Large intestine (tissue), 3 donors: ENCODE measurements around the gene FAM180A. TPM values are rescaled to one million over a fixed set of nuclear protein-coding genes. Genes with fewer than 3 reads are reported as not detected.

ENCODE experiments used
- DNase-seq, 2 donors: peaks; one replicate each; pipeline versions ENCODE4 v3.0.0 to v3.0.0-alpha.2; 2013
- H3K27ac ChIP-seq: one replicate; pipeline ENCODE4 v1.5.1; 2013; ENCODE audit warnings: low read length
- H3K27me3 ChIP-seq: 2 replicates; pipeline ENCODE4 v1.6.1; 2013; ENCODE audit warnings: low read length; ENCODE audit not compliant: control insufficient read depth, insufficient read depth
- H3K36me3 ChIP-seq: 2 replicates; pipeline ENCODE4 v1.6.1; 2013; ENCODE audit warnings: low read length; ENCODE audit not compliant: control insufficient read depth, insufficient read depth
- H3K4me1 ChIP-seq: one replicate; pipeline ENCODE4 v1.6.1; 2013; ENCODE audit warnings: low read length; ENCODE audit not compliant: control insufficient read depth, insufficient read depth
- H3K4me3 ChIP-seq: one replicate; pipeline ENCODE4 v1.5.1; 2013; ENCODE audit warnings: low read length
- H3K9me3 ChIP-seq: one replicate; pipeline ENCODE4 v1.6.1; 2013; ENCODE audit warnings: mild to moderate bottlenecking, low read depth, low read length, moderate library complexity; ENCODE audit not compliant: control insufficient read depth
- WGBS: methylation state at CpG from one replicate; pipeline ENCODE4 v1.1.5; 2013; ENCODE audit warnings: low lambda C conversion rate; ENCODE audit not compliant: insufficient coverage; 5-methylcytosine and 5-hydroxymethylcytosine counted together
- polyA plus RNA-seq: library from polyadenylated mRNA; unstranded; fragments of 120-200 nt; gene quantifications from one replicate; pipeline ENCODE4 v1.2.1, GENCODE V29; 2013

The FAM180A gene
- polyA plus RNA-seq, 1 donor, result not detected

DNA sequence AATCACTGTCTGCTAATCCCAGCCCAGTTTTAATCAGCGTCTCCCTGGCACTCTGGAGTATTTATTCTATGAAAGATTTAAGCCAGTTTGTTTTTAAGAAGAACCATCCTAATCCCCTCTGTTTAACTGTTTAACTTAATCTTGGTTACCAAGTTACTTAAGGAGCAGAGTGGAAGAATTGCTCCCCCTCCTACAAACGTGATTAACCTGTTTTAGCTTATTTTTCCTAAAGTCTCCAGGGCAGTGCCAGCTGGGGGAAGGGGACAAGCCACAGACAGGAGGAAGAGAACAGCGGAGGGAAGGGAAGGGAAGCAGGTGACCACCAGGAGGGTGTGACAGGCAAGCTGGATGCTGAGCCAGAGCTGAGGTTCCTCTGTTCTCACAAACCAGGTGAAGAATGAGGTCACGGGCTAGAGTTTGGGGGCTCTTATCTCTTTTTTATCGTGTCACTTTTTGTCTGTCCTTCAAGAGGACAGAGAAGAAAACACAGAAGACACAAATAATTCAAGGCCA, 22.3 kb downstream of the FAM180A start:
- Histone ChIP-seq H3K4me1 (no peaks in the 10 kb centered on the region), H3K4me3 (no peak overlapping the region), H3K27ac (no peak overlapping the region), H3K36me3 (no peaks in the 10 kb centered on the region), H3K27me3 (peaks cover 3% of the 10 kb centered on the region), H3K9me3 (peaks cover 2% of the 10 kb centered on the region)
- DNase-seq, result no peak
- no CpG with 5 or more reads among the region's 5 CpGs for WGBS

DNA sequence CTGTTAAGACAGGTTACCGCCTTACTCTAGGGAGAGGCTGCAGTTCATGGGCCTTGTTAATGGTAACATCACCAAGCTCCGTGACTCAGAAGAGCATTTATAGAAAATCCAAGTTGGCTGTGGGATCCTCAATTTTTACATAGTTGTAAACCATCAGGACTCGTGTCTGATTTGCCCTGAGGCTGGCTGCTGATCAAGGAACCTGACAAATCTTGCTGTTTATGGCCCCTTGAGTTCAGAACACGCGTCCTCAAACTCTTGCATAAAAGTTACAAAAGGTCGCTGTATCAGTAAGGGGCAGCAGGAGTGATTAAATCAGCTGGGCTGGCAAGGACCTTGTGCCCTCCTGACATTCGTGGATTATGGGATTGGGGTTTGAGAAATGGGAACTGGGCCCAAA, 25.2 kb downstream of the FAM180A start:
- Histone ChIP-seq H3K27ac (no peak overlapping the region), H3K4me3 (no peak overlapping the region), H3K27me3 (peaks cover 3% of the 10 kb centered on the region), H3K36me3 (no peaks in the 10 kb centered on the region), H3K9me3 (peaks cover 2% of the 10 kb centered on the region), H3K4me1 (no peaks in the 10 kb centered on the region)
- DNase-seq, result no peak
- WGBS, result 67% methylated on average over 1 of the region's 7 CpGs

DNA sequence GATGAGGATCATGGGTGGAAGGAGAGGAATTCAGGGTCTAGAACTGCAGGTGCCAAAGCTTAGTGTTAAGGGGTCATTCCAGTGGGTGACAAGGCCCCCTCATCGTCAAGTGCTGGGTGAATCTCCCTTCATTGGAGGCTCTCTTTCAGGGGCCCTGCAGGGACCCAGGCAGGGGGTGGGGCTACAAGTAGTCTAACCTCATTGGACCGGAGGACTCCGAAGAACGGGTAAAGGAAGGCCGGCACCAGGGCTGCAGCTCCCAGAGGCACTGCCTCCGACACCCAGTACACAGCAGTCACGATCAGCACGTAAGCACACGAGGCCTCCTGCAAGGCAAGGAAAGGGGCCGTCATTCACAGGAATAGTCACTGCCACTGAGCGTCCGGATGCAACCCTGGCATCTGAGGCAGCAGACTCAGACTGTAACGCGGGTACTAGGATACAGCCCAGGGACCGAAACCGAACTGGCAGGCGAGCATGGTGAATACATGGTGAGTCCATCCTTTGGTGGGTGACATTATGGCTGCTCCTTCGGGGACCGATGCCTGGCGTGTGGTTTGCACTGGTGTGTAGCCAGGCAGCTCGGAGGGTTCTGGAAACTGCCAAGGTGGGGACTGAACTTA, 27.3 kb downstream of the FAM180A start:
- H3K27me3 ChIP-seq, result peaks cover 3% of the 10 kb centered on the region
- no peaks in the 10 kb centered on the region for H3K9me3 ChIP-seq
- no peaks in the 10 kb centered on the region for H3K4me1 ChIP-seq
- no peak for DNase-seq
- 100% methylated on average over 1 of the region's 21 CpGs for WGBS
- no peaks in the 10 kb centered on the region for H3K36me3 ChIP-seq
- no peak overlapping the region for H3K4me3 ChIP-seq
- H3K27ac ChIP-seq, result no peak overlapping the region

DNA sequence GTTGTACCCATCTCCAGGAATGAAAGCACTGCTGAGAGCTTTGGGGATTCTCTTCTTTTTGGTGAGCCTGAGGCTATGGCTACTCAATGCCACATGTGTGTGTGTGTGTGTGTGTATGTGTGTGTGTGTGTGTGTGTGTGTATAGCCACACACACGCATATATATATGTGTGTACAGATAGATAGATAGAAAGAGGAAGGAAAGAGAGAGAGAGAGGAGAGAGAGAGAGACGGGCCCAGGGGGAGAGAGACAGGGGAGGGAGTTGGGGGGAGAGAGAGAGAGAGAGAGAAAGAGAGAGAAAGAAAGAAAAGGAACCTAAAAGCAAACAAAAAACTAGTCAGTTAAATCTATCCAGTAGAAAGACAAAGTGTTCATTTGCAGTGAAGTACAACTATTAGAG, 28.9 kb downstream of the FAM180A start:
- Histone ChIP-seq H3K9me3 (no peaks in the 10 kb centered on the region), H3K4me1 (no peaks in the 10 kb centered on the region), H3K36me3 (no peaks in the 10 kb centered on the region), H3K27me3 (peaks cover 4% of the 10 kb centered on the region), H3K27ac (no peak overlapping the region), H3K4me3 (no peak overlapping the region)
- WGBS, result 40% methylated on average over 2 of the region's 2 CpGs
- no peak for DNase-seq

DNA sequence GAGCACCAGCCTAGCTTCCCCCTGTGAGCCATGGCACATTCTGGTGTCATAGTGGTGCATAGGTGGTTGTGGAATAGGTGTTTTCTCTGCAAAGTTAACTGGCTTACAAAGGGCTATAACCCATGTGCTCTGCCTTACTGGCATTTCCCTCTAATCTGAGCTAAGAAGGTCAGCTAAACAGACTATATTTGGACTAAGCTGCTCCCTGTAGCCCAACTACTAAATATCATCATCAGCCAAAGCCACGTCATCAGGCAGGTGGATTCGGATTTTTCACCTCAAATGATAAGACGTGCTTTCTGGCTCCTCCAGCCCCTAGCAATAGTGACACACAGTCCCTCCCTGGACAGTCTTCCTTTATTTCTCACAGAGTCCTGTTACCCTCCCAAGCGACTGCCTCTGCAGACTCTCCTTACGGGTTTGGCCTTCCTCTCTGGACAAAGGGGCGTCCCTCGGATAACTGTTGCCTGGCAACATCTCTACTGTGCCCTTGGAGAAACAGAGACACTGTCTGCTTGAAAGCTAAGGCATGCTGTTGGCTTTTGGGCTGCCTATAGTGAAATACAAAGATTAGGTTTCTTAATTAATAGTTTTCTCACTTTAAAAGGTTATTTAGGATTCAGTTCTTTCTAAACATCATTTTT, 29.7 kb downstream of the FAM180A start:
- no peak overlapping the region for H3K27ac ChIP-seq
- no peaks in the 10 kb centered on the region for H3K36me3 ChIP-seq
- no CpG with 5 or more reads among the region's 7 CpGs for WGBS
- no peak overlapping the region for H3K4me3 ChIP-seq
- H3K9me3 ChIP-seq, result no peaks in the 10 kb centered on the region
- peaks cover 7% of the 10 kb centered on the region for H3K27me3 ChIP-seq
- no peak for DNase-seq
- H3K4me1 ChIP-seq, result no peaks in the 10 kb centered on the region

DNA sequence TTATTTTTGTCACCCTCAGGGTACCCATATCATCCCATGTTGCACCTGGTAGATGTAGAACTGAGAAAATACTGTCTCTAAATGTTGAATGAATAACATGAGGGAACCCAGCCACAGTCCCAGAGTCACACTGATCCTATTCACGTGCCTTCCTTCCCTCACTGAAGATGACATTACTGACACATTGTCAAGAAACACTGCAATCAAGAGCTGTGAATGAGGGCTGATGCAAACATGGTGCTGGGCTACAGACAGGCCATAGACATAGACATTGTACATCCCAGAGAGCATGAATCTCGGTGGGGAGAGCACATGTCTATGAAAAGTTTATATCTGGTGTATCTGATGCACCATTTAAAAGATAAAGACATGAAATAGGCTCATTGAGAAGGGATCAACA, 30.4 kb downstream of the FAM180A start:
- no peak overlapping the region for H3K4me3 ChIP-seq
- no peak for DNase-seq
- H3K4me1 ChIP-seq, result no peaks in the 10 kb centered on the region
- H3K27ac ChIP-seq, result no peak overlapping the region
- WGBS, result no CpG with 5 or more reads among the region's 2 CpGs
- H3K9me3 ChIP-seq, result no peaks in the 10 kb centered on the region
- H3K27me3 ChIP-seq, result peaks cover 7% of the 10 kb centered on the region
- no peaks in the 10 kb centered on the region for H3K36me3 ChIP-seq

DNA sequence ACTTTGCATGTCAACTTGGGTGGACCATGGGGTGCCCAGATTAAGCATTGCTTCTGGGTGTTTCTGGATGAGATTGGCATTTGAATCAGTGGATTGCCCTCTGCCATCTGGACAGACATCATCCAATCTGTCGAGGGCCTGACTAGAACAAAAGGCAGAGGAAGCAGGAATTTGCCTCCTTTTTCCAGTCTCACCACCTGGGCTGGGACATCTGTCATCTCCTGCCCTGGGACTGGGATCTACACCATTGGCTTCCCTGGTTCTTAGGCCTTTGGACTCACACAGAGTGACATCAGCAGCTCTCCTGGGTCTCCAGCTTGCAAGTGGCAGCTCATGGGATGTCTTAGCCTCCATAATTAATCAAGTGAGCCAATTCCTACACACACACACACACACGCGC, 30.9 kb downstream of the FAM180A start:
- no peaks in the 10 kb centered on the region for H3K9me3 ChIP-seq
- H3K27ac ChIP-seq, result no peak overlapping the region
- no peaks in the 10 kb centered on the region for H3K36me3 ChIP-seq
- H3K27me3 ChIP-seq, result peaks cover 7% of the 10 kb centered on the region
- no peaks in the 10 kb centered on the region for H3K4me1 ChIP-seq
- H3K4me3 ChIP-seq, result no peak overlapping the region
- WGBS, result no CpG with 5 or more reads among the region's 3 CpGs
- no peak for DNase-seq

DNA sequence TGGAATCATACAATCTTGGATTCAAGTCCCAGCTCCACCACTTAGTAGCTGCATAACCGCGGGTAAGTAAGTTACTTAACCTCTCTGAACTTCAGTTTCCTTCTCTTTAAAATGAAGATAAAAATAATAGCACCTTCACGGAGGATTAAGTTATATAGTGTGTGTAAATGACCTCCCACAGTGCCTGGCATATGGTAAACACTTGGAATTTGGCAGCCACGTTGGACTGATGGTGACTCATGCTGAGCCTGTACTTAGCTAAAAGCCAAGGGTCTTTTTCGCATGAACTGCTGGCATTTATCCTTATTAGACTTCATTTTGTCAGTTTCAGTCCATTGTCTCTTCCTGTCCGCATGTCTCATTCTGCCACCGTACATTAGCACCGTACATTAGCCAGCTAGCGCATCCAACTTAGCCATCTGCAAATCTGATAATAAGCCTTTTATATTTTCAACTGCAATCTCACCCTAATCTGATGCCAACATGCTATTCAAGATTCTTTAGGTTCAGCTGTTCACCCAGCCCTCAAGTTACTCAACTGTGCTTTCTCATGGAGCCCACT, 31.9 kb downstream of the FAM180A start:
- H3K36me3 ChIP-seq, result no peaks in the 10 kb centered on the region
- H3K4me3 ChIP-seq, result no peak overlapping the region
- H3K9me3 ChIP-seq, result no peaks in the 10 kb centered on the region
- no peak for DNase-seq
- no peaks in the 10 kb centered on the region for H3K4me1 ChIP-seq
- 96% methylated on average over 4 of the region's 9 CpGs for WGBS
- peaks cover 7% of the 10 kb centered on the region for H3K27me3 ChIP-seq
- no peak overlapping the region for H3K27ac ChIP-seq

DNA sequence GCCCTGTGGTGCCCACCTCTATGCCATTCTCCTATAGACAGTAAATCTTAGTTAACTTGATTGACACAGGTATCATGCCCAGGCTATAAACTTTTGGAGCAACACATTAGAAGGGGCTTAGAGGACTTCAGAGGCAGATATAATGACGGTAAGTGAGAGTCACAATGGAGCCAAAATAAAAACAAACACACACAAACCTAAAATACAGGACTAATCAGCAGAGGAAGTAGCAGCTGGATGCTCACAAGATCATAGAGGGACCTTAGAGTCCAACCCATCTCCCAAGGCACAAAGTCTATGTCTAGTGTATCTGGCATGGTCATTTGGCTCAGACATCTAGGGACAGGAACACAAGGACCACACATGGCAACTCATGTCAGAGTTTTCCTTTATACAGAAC, 32.9 kb downstream of the FAM180A start:
- WGBS, result no CpG with 5 or more reads among the region's 1 CpG
- H3K27me3 ChIP-seq, result peaks cover 7% of the 10 kb centered on the region
- DNase-seq, result no peak
- no peak overlapping the region for H3K4me3 ChIP-seq
- no peaks in the 10 kb centered on the region for H3K9me3 ChIP-seq
- H3K27ac ChIP-seq, result no peak overlapping the region
- H3K4me1 ChIP-seq, result no peaks in the 10 kb centered on the region
- no peaks in the 10 kb centered on the region for H3K36me3 ChIP-seq

DNA sequence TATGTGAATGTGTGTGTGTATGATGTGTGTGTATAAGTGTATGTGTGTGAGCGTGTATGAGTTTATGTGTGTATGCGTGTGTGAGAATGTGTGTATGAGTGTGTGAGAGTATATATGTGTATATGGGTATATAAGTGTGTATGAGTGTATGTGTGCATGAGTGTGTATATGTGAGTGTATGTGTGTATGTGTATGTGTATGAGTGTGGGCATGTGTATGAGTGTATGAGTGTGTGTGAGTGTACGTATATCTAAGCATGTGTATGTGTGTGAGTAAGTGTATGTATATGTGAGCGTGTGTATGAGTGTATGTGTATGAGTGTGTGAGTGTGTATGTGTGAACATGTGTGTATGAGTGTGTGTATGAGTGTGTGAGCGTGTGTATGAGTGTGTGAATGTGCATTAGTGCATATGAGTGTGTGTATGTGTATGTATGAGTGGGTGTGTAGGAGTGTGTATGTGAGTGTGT, 33.5 kb downstream of the FAM180A start:
- H3K27me3 ChIP-seq, result peaks cover 7% of the 10 kb centered on the region
- no peaks in the 10 kb centered on the region for H3K9me3 ChIP-seq
- no peak overlapping the region for H3K4me3 ChIP-seq
- no peaks in the 10 kb centered on the region for H3K36me3 ChIP-seq
- 100% methylated on average over 2 of the region's 5 CpGs for WGBS
- no peaks in the 10 kb centered on the region for H3K4me1 ChIP-seq
- no peak overlapping the region for H3K27ac ChIP-seq
- DNase-seq, result no peak
